NCI-H2029 (cell line): ENCODE results near the gene IGFBPL1.

ENCODE experiments used
- DNase-seq: peaks from one replicate; lab custom pipeline; 2025; lab: John Stamatoyannopoulos, UW

IGFBPL1 gene

DNA sequence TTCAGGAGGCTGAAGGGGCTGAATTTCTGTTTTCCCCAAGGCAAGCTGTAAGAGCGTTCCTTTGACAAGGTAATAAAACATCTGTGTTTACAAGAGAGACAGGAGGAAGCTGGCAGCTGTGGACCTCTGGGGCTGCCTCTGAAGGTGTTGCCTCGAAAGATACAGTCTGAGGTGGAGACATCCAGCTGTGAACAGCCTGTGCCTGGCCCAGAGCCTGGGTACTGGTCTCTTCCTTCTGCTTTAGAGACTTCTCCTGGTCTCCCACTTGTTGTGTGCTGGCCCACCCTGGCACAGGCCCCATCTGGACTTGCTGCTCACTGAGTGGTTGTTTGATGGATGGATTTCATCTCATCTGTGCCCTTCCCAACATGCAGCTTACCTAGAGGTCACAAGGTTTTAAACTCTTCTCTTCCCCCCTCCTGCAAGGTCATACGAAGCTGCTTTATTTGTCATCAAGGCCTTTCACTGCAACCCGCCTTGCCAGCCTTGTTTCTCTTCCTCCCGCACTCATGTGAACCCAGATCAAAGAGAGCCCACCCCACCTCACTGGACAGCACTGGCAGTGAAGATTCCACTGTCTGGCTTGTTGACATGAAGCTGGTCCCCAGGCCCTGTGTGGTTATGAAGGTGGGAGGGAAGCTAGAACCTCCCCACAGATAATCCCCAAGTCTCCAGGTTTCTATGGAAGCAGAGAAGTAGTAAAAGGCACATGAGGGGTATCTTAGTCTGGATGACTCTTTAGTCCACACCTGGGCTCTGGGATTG, 66.7 kb downstream of the IGFBPL1 start:
- no peak for DNase-seq

GRCh38 chr9:38356851-38357250, 67.4 kb downstream of the IGFBPL1 start:
- DNase-seq: no peak
